ENCODE measurements around the gene STX17.
"Not testable (repeated sequence)": the region's sequence is repeated elsewhere in the genome, so short reads cannot be mapped to it uniquely, and the experiment has no call there.

STX17 gene

GRCh38 chr9:99906403-99907207 lies at the start of gene STX17:
Gene STX17 (plus strand): TSS chr9:99906654. CDS start chr9:99915240, 8,586 bp downstream.
- in situ Hi-C loops (cut with MboI; ENCODE audit: low sequenced_read_pairs), result no loop called here

DNA sequence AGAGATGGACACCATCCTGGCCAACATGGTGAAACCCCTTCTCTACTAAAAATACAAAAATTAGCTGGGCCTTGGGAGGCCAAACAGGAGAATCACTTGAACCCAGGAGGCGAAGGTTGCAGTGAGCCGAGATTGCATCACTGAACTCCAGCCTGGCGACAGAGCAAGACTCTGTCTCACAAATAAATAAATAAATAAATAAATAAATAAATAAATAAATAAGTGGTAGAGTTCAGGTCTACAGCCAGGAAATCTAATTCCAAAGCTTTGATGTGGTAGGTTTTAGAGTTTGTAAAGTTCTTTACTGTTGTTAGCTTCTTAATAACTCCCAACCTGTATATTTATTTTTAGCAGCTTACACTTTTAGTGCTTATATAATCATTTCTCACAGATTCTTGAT lies 48.9 kb upstream of the STX17 start:
- in situ Hi-C loops (cut with MboI; ENCODE audit: low sequenced_read_pairs), result not testable (repeated sequence)

DNA sequence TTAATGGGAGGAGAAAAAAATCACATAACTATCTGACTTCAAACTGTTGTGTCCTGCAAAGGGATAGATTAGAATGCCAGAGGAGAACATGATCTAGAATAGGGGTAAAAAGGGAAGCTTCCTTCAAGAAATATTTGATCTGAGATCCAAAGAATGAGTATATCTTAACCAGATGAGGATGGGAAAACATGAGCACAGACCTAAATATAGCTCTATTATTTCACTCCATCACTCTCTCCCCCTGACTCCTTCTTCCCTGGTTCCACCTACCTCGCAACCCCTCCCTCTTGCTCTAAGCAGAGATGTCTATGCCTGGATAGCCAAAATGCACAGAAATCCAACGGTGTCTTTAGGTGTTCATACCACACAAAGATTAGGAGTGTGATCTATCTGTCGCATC lies 48.4 kb upstream of the STX17 start:
- in situ Hi-C loops (cut with MboI; ENCODE audit: low sequenced_read_pairs), result no loop called here

- in situ Hi-C loops (cut with MboI; ENCODE audit: low sequenced_read_pairs), result no loop called here
Measured at GRCh38 chr9:99859243-99859980, 47.0 kb upstream of the STX17 start.

GRCh38 chr9:99860266-99860665 lies 46.2 kb upstream of the STX17 start:
- in situ Hi-C loops (cut with MboI; ENCODE audit: low sequenced_read_pairs), result no loop called here

- in situ Hi-C loops (cut with MboI; ENCODE audit: low sequenced_read_pairs), result no loop called here
Measured at GRCh38 chr9:99863955-99864354, 42.5 kb upstream of the STX17 start.

- in situ Hi-C loops (cut with MboI; ENCODE audit: low sequenced_read_pairs), result no loop called here
Measured at GRCh38 chr9:99866398-99866797, 40.1 kb upstream of the STX17 start.

- in situ Hi-C loops (cut with MboI; ENCODE audit: low sequenced_read_pairs), result no loop called here
Measured at GRCh38 chr9:99867536-99867935, 38.9 kb upstream of the STX17 start.

DNA sequence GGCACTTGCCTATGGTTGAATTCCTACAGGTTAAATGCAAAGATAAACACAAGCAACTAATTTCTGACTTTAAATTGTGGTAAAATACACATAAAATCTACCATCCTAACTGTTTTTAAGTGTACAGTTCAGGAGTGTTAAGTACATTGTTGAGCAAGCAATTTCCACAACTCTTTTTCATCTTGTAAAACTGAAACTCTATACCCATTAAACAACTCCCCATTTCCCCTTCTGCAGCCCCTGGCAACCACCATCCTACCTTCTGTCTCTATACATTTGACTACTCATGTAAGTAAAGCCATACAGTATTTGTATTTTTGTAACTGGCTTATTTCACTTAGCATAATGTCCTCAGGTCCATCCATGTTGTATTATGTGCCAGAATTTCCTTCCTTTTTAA lies 38.5 kb upstream of the STX17 start:
- in situ Hi-C loops (cut with MboI; ENCODE audit: low sequenced_read_pairs), result no loop called here

DNA sequence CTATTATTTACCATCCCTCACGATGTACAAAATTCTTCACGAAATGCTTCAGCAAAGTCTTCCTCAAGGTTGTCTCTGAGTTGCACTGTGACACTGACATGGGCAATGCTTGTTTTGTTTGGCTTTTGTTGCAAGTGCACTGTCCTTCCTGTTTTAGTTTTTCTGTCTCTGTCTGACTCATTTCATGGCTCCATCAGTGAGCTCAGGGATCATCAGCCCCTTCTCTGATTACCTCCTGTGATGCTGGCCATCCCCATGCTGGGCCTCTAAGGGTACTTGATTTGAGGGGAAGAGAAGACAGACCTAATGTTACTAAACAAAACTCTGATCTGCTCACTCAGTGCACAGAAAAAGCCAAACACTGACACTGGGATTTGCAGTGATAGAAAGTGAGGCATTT lies 37.6 kb upstream of the STX17 start:
- in situ Hi-C loops (cut with MboI; ENCODE audit: low sequenced_read_pairs), result no loop called here

GRCh38 chr9:99870126-99870525 lies 36.3 kb upstream of the STX17 start:
- in situ Hi-C loops (cut with MboI; ENCODE audit: low sequenced_read_pairs), result no loop called here

- in situ Hi-C loops (cut with MboI; ENCODE audit: low sequenced_read_pairs), result no loop called here
Measured at GRCh38 chr9:99873531-99873930, 32.9 kb upstream of the STX17 start.

GRCh38 chr9:99873943-99874584 lies 32.4 kb upstream of the STX17 start:
- in situ Hi-C loops (cut with MboI; ENCODE audit: low sequenced_read_pairs), result no loop called here

DNA sequence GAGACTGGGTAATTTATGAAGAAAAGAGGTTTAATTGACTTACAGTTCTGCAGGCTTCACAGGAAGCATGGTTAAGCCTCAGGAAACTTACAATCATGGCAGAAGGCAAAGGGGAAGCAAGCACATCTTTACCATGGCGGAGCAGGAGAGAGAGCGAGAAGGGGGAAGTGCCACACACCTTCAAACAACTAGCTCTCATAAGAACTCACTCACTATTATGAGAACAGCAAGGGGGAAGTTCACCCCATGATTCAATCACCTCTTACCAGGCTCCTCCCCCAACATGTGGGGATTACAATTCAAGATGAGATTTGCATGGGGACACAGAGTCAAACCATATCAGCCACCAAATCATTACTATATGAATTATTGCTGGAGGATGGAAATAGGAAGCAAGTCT lies 30.3 kb upstream of the STX17 start:
- in situ Hi-C loops (cut with MboI; ENCODE audit: low sequenced_read_pairs), result no loop called here

DNA sequence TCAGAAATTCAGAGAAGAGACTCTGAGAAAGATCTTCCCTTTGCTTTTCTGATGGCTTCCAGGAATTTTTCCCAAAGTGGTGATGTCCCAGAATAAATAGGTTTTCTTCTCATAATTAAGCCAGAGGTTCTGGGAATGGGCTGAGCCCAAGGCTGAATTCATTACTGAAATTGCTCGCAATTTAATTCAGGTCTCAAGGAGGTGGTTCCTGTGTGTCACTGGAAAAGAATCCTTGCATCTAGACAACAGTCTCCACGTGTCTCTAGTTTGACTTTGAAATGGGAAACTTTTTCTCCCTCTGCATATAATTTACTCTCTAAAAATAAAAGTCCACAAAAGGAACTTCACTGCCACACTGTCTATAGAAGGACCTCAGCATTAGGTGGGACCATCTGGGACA lies 27.8 kb upstream of the STX17 start:
- in situ Hi-C loops (cut with MboI; ENCODE audit: low sequenced_read_pairs), result no loop called here

GRCh38 chr9:99881769-99882168 lies 24.7 kb upstream of the STX17 start:
- in situ Hi-C loops (cut with MboI; ENCODE audit: low sequenced_read_pairs), result no loop called here

- in situ Hi-C loops (cut with MboI; ENCODE audit: low sequenced_read_pairs), result no loop called here
Measured at GRCh38 chr9:99885747-99886146, 20.7 kb upstream of the STX17 start.

GRCh38 chr9:99889120-99889519 lies 17.3 kb upstream of the STX17 start:
- in situ Hi-C loops (cut with MboI; ENCODE audit: low sequenced_read_pairs), result no loop called here

DNA sequence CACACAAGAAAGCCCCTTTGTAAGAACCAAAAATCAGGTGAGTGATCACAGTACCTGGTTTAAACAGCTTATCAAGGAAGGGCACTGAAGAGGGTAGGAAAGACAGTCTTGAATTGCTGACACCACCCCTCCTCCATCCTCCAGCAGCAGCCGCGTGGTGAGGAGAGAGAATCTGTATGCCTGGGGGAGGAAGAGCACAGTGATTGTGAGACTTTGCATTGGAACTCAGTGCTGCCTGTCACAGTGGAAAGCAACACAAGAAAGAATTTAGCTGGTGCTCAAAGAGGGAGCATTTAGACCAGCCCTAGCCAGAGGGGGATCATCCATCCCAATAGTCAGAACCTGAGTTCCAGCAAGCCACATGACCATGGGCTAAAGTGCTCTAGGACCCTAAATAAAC lies 11.6 kb upstream of the STX17 start:
- in situ Hi-C loops (cut with MboI; ENCODE audit: low sequenced_read_pairs), result no loop called here

DNA sequence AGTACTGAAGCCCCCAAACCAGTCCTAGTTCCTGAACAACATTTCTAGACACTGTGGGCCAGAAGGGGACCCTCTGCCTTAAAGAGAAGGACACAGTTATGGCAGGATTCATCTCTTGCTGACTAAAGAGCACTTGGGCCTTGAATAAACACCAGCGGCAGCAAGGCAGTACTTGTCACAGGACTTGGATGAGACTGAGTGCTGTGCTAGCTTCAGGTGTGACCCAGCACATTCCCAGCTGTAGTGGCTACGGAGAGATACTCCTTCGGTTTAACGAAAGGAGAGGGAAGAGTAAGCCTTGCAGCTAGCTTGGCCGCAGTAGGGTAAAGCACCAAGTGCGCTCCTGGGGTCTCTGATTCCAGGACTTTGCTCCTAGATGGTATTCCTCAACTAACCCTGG lies 10.9 kb upstream of the STX17 start:
- in situ Hi-C loops (cut with MboI; ENCODE audit: low sequenced_read_pairs), result no loop called here

DNA sequence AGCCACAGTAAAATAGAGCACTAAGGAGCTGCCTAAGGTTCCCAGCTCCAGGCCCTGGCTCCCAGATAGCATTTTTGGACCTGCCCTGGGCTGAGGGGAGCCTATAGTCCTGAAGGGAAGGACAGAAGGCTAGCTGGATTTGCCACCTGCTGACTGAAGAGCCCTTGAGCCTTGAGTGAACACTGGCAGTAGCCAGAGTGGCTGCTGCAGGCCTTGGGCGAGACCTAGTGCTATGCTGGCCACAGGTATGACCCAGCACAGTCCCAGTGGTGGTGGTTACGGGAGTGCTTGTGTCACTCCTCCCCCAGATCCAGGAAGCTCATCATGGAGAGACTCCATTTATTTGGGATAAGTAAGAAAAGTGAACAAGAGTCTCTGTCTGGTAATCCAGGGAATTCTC lies 10.3 kb upstream of the STX17 start:
- in situ Hi-C loops (cut with MboI; ENCODE audit: low sequenced_read_pairs), result no loop called here

GRCh38 chr9:99903393-99903792 lies 3.1 kb upstream of the STX17 start:
- in situ Hi-C loops (cut with MboI; ENCODE audit: low sequenced_read_pairs), result no loop called here
